NT2/D1 (cell line): ENCODE measurements around the gene DYNLRB1.

Source experiments
- YY1 ChIP-seq: IDR thresholded peaks from 2 replicates; pipeline ENCODE4 v1.6.1; 2011; ENCODE audit not compliant: insufficient read length, insufficient read depth
- ZNF274 ChIP-seq: IDR thresholded peaks from 2 replicates; pipeline ENCODE4 v1.6.1; 2011; ENCODE audit warnings: mild to moderate bottlenecking, low read depth, low read length

- TF ChIP-seq YY1 (no peak), ZNF274 (no peak)
Measured at GRCh38 chr20:34536798-34537394, 20.7 kb downstream of the DYNLRB1 start.
